ENCODE data around the gene SH3GL2. TPM values are rescaled to one million over a fixed set of nuclear protein-coding genes. Genes with fewer than 3 reads are reported as not detected.

The SH3GL2 gene
- polyA plus RNA-seq, 1 donor (not counting 4 experiments of a cell fraction or from before 2014, with no cell fraction given), result not detected

- Histone ChIP-seq H3K9me3 (ENCODE audit: control insufficient read depth, low read depth, low read length) (no peaks in the 10 kb centered on the region), H3K79me2 (ENCODE audit: control insufficient read depth, insufficient read depth, low read length) (no peaks in the 10 kb centered on the region), H3K27ac (ENCODE audit: control insufficient read depth, insufficient read depth, low read length) (no peak overlapping the region), H3K27me3 (ENCODE audit: control insufficient read depth, extremely low read depth, insufficient read depth, low read length) (no peaks in the 10 kb centered on the region), H3K9ac (ENCODE audit: control insufficient read depth, extremely low read depth, insufficient read depth, low read length) (no peak overlapping the region), H4K20me1 (ENCODE audit: control insufficient read depth, extremely low read depth, insufficient read depth, low read length) (no peaks in the 10 kb centered on the region), H3K4me2 (ENCODE audit: control insufficient read depth, extremely low read depth, insufficient read depth, low read depth, low read length) (no peak overlapping the region), H3K36me3 (ENCODE audit: control insufficient read depth in 2 of 2, extremely low read depth in 1 of 2, insufficient read depth in 2 of 2, low read length in 2 of 2) (no peaks in the 10 kb centered on the region), H3K4me1 (ENCODE audit: control insufficient read depth, extremely low read depth, insufficient read depth, low read length) (no peaks in the 10 kb centered on the region), H2AFZ (ENCODE audit: control insufficient read depth, low read length) (no peak overlapping the region), H3K4me3 (ENCODE audit: control insufficient read depth in 2 of 3, extremely low read depth in 1 of 3, insufficient read depth in 2 of 3, low read depth in 1 of 3, low read length in 3 of 3) (no peak overlapping the region), H3K9me1 (ENCODE audit: control insufficient read depth, extremely low read depth, insufficient read depth, low read length) (no peaks in the 10 kb centered on the region)
- no peak for DNase-seq (ENCODE audit: low read depth, low spot score)
- dilution Hi-C loops (cut with MboI; ENCODE audit: extremely low pct_ligation_motif_present, low sequenced_read_pairs), result no loop called here
- TF ChIP-seq CTCF (optimal IDR thresholded peaks at IDR 0.05 in 1 of 3, IDR thresholded peaks at IDR 0.05 in 1 of 3, conservative IDR thresholded peaks at IDR 0.05 in 1 of 3; ENCODE audit: extremely low read depth in 1 of 3, insufficient read depth in 2 of 3, low read length in 3 of 3), result peak; percentile 23 to 52 (median 41)
- no peak for TF ChIP-seq EZH2 (IDR thresholded peaks at IDR 0.05; ENCODE audit: low read length)
- FAIRE-seq, result no peak
Measured at GRCh38 chr9:17793713-17794622, 215.1 kb downstream of the SH3GL2 start.

DNA sequence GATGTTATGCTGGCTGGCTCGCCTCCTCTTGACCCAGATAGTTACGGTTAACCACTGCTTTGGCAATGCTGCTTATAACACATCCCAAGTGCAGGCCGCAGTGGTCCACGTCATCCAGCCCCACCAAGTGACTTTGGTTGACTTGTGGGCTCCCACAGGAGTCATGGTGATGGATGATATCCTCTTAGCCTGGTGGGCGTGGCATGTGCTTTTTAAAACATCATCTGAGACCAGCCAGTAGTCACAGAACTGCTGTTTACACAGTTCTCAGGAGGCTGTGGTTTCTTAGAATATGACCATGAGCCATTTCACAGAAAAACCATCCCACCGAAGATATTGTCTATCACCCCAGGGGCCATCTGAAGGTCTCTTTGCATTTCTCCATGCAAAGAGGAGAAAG, 216.9 kb downstream of the SH3GL2 start:
- H3K27me3 ChIP-seq (ENCODE audit: control insufficient read depth, extremely low read depth, insufficient read depth, low read length), result no peaks in the 10 kb centered on the region
- no peak overlapping the region for H3K9ac ChIP-seq (ENCODE audit: control insufficient read depth, extremely low read depth, insufficient read depth, low read length)
- H3K36me3 ChIP-seq (ENCODE audit: control insufficient read depth in 2 of 2, extremely low read depth in 1 of 2, insufficient read depth in 2 of 2, low read length in 2 of 2), result no peaks in the 10 kb centered on the region
- no peak overlapping the region for H2AFZ ChIP-seq (ENCODE audit: control insufficient read depth, low read length)
- H3K9me3 ChIP-seq (ENCODE audit: control insufficient read depth, low read depth, low read length), result no peaks in the 10 kb centered on the region
- H3K4me1 ChIP-seq (ENCODE audit: control insufficient read depth, extremely low read depth, insufficient read depth, low read length), result no peaks in the 10 kb centered on the region
- H3K79me2 ChIP-seq (ENCODE audit: control insufficient read depth, insufficient read depth, low read length), result no peaks in the 10 kb centered on the region
- no peak overlapping the region for H3K27ac ChIP-seq (ENCODE audit: control insufficient read depth, insufficient read depth, low read length)
- dilution Hi-C loops (cut with MboI; ENCODE audit: extremely low pct_ligation_motif_present, low sequenced_read_pairs), result no loop called here
- FAIRE-seq (no peak), DNase-seq (ENCODE audit: low read depth, low spot score) (no peak)
- H4K20me1 ChIP-seq (ENCODE audit: control insufficient read depth, extremely low read depth, insufficient read depth, low read length), result no peaks in the 10 kb centered on the region
- H3K9me1 ChIP-seq (ENCODE audit: control insufficient read depth, extremely low read depth, insufficient read depth, low read length), result no peaks in the 10 kb centered on the region
- TF ChIP-seq CTCF (optimal IDR thresholded peaks at IDR 0.05 in 1 of 3, IDR thresholded peaks at IDR 0.05 in 1 of 3, conservative IDR thresholded peaks at IDR 0.05 in 1 of 3; ENCODE audit: extremely low read depth in 1 of 3, insufficient read depth in 2 of 3, low read length in 3 of 3), result no peak
- no peak for TF ChIP-seq EZH2 (IDR thresholded peaks at IDR 0.05; ENCODE audit: low read length)
- no peak overlapping the region for H3K4me3 ChIP-seq (ENCODE audit: control insufficient read depth in 2 of 3, extremely low read depth in 1 of 3, insufficient read depth in 2 of 3, low read depth in 1 of 3, low read length in 3 of 3)
- no peak overlapping the region for H3K4me2 ChIP-seq (ENCODE audit: control insufficient read depth, extremely low read depth, insufficient read depth, low read depth, low read length)
